Astrocyte (in vitro differentiated cells and primary cell): ENCODE measurements around the gene KPNA1.

Source experiments
- EZH2 ChIP-seq: IDR thresholded peaks from 2 replicates; pipeline ENCODE4 v1.6.1; 2012; ENCODE audit warnings: mild to moderate bottlenecking, low read length, inconsistent platforms; ENCODE audit not compliant: insufficient read depth
- TF ChIP-seq, protein P1 (sequence below): IDR thresholded peaks from 2 replicates; pipeline ENCODE4 v1.5.1; 2011; ENCODE audit warnings: low read depth, mild to moderate bottlenecking, inconsistent platforms, low read length, moderate library complexity; ENCODE audit not compliant: insufficient read depth

DNA sequence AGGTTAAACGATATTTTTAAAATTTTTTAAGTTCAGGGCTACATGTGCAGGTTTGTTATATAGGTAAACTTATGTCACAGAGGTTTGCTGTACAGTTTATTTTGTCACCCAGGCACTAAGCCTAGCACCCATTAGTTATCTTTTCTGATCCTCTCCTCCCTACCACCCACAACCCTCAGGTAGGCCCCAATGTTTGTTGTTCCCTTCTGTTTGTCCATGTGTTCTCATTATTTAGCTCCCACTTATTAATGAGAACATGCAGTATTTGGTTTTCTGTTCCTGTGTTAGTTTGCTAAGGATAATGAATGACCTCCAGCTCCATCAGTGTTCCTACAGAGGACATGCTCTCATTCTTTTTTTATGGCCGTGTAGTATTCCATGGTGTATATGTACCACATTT, 115.8 kb downstream of the KPNA1 start:
- TF ChIP-seq, protein P1, sequence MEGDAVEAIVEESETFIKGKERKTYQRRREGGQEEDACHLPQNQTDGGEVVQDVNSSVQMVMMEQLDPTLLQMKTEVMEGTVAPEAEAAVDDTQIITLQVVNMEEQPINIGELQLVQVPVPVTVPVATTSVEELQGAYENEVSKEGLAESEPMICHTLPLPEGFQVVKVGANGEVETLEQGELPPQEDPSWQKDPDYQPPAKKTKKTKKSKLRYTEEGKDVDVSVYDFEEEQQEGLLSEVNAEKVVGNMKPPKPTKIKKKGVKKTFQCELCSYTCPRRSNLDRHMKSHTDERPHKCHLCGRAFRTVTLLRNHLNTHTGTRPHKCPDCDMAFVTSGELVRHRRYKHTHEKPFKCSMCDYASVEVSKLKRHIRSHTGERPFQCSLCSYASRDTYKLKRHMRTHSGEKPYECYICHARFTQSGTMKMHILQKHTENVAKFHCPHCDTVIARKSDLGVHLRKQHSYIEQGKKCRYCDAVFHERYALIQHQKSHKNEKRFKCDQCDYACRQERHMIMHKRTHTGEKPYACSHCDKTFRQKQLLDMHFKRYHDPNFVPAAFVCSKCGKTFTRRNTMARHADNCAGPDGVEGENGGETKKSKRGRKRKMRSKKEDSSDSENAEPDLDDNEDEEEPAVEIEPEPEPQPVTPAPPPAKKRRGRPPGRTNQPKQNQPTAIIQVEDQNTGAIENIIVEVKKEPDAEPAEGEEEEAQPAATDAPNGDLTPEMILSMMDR = no peak
- TF ChIP-seq EZH2 = no peak
